Astrocyte (in vitro differentiated cells and primary cell): ENCODE measurements around the gene DNM1.

Source experiments
- EZH2 ChIP-seq: IDR thresholded peaks from 2 replicates; pipeline ENCODE4 v1.6.1; 2012; ENCODE audit warnings: mild to moderate bottlenecking, low read length, inconsistent platforms; ENCODE audit not compliant: insufficient read depth
- TF ChIP-seq, protein P1 (sequence below): IDR thresholded peaks from 2 replicates; pipeline ENCODE4 v1.5.1; 2011; ENCODE audit warnings: low read depth, mild to moderate bottlenecking, inconsistent platforms, low read length, moderate library complexity; ENCODE audit not compliant: insufficient read depth

DNA sequence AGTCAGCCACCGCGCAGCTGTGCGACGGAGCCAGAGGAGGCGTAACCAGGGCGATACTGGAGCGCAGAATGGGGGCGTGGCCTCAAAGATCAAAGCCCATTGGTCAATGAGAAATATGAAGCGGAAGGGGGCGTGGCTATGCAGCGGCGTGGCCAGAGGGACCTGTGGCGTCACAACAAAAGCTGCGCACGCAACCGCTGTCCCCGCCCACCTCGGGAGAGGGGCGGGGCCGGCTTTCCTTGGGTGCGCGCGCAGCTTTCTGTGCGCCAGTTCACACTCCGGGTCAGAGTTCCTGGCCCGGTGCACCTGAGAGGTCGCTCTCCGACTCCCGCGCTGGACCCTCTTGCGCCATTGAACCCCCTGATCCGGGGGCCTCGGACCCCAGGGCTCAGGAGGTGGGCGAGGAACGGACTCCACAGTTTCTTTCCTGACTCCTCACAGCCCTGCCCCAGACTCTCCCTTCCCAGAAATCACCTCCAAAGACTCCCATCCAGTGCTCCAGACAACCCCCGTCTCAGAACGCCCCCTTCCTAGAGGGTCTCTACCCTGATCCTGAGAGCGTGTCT is 72.9 kb downstream of the DNM1 start, which contains the start of gene SWI5:
- TF ChIP-seq, protein P1, sequence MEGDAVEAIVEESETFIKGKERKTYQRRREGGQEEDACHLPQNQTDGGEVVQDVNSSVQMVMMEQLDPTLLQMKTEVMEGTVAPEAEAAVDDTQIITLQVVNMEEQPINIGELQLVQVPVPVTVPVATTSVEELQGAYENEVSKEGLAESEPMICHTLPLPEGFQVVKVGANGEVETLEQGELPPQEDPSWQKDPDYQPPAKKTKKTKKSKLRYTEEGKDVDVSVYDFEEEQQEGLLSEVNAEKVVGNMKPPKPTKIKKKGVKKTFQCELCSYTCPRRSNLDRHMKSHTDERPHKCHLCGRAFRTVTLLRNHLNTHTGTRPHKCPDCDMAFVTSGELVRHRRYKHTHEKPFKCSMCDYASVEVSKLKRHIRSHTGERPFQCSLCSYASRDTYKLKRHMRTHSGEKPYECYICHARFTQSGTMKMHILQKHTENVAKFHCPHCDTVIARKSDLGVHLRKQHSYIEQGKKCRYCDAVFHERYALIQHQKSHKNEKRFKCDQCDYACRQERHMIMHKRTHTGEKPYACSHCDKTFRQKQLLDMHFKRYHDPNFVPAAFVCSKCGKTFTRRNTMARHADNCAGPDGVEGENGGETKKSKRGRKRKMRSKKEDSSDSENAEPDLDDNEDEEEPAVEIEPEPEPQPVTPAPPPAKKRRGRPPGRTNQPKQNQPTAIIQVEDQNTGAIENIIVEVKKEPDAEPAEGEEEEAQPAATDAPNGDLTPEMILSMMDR = no peak
- no peak for TF ChIP-seq EZH2
